ENCODE measurements around the gene FAM83F.
"Not testable (repeated sequence)": the region's sequence is repeated elsewhere in the genome, so short reads cannot be mapped to it uniquely, and the experiment has no call there.

FAM83F gene

DNA sequence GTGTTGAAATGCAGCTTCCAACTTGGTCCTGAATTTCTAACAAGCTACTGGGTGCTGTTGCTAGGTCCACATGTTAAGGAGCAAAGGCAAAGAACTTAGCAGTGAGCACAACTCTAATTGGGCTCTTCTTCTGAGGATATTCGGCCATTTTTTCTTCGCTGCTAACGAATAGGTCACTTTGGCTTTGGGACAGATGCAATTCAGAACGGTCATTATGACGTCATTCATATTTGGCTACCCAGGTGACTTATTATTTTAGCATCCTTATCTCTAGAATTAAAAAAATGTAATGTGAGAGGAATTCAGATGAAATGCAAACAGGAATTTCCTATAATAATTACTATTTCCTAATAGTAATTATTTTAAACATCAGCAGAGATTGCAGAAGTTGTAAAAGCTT lies 20.7 kb upstream of the FAM83F start:
- Mint-ChIP-seq H3K36me3 (ENCODE audit: low read depth) (peaks cover 72% of the 10 kb centered on the region), H3K27ac (no peak overlapping the region), H3K4me3 (no peak overlapping the region), H3K4me1 (ENCODE audit: low read depth) (no peaks in the 10 kb centered on the region), H3K27me3 (ENCODE audit: low read depth) (no peaks in the 10 kb centered on the region), H3K9me3 (no peaks in the 10 kb centered on the region)
- no peak for DNase-seq (ENCODE audit: low spot score)

DNA sequence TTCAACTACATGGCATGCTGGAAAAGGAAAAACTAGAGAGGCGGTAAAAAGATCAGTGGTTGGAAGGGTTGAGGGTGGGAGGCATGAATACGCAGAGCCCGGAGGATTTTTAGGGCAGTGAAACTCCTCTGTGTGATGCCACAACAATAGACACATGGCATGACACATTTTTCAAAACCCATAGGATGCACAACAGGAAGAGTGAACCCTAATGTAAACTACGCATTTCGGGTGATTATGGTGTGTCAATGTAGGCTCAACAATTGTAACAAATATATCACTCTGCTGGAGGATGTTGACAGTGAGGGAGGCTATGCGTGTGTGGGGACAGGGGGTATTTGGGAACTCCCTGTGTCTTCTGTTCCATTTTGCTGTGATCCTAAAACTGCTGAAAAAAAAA lies 15.7 kb upstream of the FAM83F start:
- H3K27ac Mint-ChIP-seq = no peak overlapping the region
- peaks cover 30% of the 10 kb centered on the region for H3K36me3 Mint-ChIP-seq (ENCODE audit: low read depth)
- no peaks in the 10 kb centered on the region for H3K27me3 Mint-ChIP-seq (ENCODE audit: low read depth)
- no peak overlapping the region for H3K4me3 Mint-ChIP-seq
- H3K9me3 Mint-ChIP-seq = no peaks in the 10 kb centered on the region
- peaks cover 7% of the 10 kb centered on the region for H3K4me1 Mint-ChIP-seq (ENCODE audit: low read depth)
- DNase-seq (ENCODE audit: low spot score) = no peak

DNA sequence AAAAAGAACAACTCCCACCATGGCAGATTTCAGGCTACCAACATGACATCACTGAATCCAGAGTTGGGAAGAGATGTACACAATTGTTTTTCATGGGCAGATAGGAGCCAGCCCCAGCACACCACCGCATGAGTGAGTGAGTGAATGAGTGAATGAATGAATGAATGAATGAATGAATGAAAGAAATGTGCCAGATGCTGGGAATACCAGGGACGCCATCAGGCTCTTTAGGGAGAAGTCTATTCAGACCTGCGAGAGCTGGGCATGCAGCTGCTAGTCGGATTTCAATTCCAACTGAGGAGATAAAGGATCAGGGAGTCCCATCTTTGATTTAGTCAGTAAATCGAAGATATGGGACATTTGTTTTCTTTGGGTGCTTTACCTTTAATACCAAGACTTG lies 15.3 kb upstream of the FAM83F start:
- no peaks in the 10 kb centered on the region for H3K27me3 Mint-ChIP-seq (ENCODE audit: low read depth)
- peaks cover 31% of the 10 kb centered on the region for H3K36me3 Mint-ChIP-seq (ENCODE audit: low read depth)
- H3K4me3 Mint-ChIP-seq = no peak overlapping the region
- DNase-seq (ENCODE audit: low spot score) = no peak
- H3K9me3 Mint-ChIP-seq = no peaks in the 10 kb centered on the region
- H3K4me1 Mint-ChIP-seq (ENCODE audit: low read depth) = peaks cover 7% of the 10 kb centered on the region
- H3K27ac Mint-ChIP-seq = peak overlapping the region; percentile 22

GRCh38 chr22:39980596-39980995 lies 14.2 kb upstream of the FAM83F start:
- H3K27me3 Mint-ChIP-seq (ENCODE audit: low read depth) = no peaks in the 10 kb centered on the region
- no peaks in the 10 kb centered on the region for H3K9me3 Mint-ChIP-seq
- H3K4me1 Mint-ChIP-seq (ENCODE audit: low read depth) = peaks cover 9% of the 10 kb centered on the region
- H3K36me3 Mint-ChIP-seq (ENCODE audit: low read depth) = peaks cover 23% of the 10 kb centered on the region
- no peak overlapping the region for H3K27ac Mint-ChIP-seq
- H3K4me3 Mint-ChIP-seq = no peak overlapping the region
- DNase-seq (ENCODE audit: low spot score) = no peak

DNA sequence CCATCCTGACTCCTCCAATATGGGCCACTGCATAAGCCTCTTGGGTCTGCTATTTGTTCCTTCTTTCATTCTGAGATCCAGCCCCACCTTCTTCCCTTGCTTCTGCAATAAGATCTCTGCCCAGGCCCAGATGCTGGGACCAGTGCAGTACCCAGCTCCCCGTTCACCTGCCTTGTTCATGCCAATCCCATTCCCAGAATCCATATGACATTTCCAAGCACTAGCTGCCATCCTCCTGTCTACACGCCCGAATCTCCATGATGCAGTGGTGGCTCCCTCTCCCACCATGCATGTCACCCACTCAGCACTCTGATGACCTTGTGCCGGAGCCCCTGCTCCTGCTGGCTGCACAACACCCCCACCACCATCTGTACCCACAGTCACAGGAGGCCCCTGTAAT lies 11.4 kb upstream of the FAM83F start:
- peaks cover 2% of the 10 kb centered on the region for H3K36me3 Mint-ChIP-seq (ENCODE audit: low read depth)
- H3K4me1 Mint-ChIP-seq (ENCODE audit: low read depth) = peaks cover 15% of the 10 kb centered on the region
- no peak overlapping the region for H3K4me3 Mint-ChIP-seq
- no peak for DNase-seq (ENCODE audit: low spot score)
- H3K27me3 Mint-ChIP-seq (ENCODE audit: low read depth) = no peaks in the 10 kb centered on the region
- H3K9me3 Mint-ChIP-seq = no peaks in the 10 kb centered on the region
- H3K27ac Mint-ChIP-seq = peak overlapping the region; percentile 6

GRCh38 chr22:39984006-39984405 lies 10.7 kb upstream of the FAM83F start:
- peaks cover 18% of the 10 kb centered on the region for H3K4me1 Mint-ChIP-seq (ENCODE audit: low read depth)
- no peaks in the 10 kb centered on the region for H3K9me3 Mint-ChIP-seq
- peaks cover 2% of the 10 kb centered on the region for H3K36me3 Mint-ChIP-seq (ENCODE audit: low read depth)
- H3K4me3 Mint-ChIP-seq = no peak overlapping the region
- peaks cover 4% of the 10 kb centered on the region for H3K27me3 Mint-ChIP-seq (ENCODE audit: low read depth)
- H3K27ac Mint-ChIP-seq = no peak overlapping the region
- DNase-seq (ENCODE audit: low spot score) = no peak

DNA sequence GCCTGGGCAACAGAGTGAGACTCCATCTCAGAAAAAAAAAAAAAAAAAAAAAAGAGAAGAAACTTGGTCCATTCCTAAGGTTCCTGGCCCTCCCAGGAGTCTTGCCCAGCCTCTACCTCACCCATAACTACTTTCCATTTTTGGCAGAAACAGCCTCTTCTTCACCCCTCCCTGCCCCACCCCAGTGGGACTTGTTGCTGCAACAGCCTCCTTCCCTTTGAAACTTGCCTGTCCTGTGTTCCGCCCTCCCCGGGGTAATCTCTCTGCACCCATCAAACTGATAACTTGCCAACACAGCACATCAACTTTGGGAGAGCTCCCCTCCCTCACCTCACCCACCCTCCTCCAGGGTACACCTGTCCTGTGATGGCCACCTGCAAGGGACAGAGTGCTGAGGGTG lies 10.0 kb upstream of the FAM83F start:
- H3K9me3 Mint-ChIP-seq = no peaks in the 10 kb centered on the region
- DNase-seq (ENCODE audit: low spot score) = no peak
- H3K27ac Mint-ChIP-seq = no peak overlapping the region
- H3K4me3 Mint-ChIP-seq = no peak overlapping the region
- peaks cover 16% of the 10 kb centered on the region for H3K4me1 Mint-ChIP-seq (ENCODE audit: low read depth)
- H3K36me3 Mint-ChIP-seq (ENCODE audit: low read depth) = peaks cover 2% of the 10 kb centered on the region
- peaks cover 8% of the 10 kb centered on the region for H3K27me3 Mint-ChIP-seq (ENCODE audit: low read depth)

DNA sequence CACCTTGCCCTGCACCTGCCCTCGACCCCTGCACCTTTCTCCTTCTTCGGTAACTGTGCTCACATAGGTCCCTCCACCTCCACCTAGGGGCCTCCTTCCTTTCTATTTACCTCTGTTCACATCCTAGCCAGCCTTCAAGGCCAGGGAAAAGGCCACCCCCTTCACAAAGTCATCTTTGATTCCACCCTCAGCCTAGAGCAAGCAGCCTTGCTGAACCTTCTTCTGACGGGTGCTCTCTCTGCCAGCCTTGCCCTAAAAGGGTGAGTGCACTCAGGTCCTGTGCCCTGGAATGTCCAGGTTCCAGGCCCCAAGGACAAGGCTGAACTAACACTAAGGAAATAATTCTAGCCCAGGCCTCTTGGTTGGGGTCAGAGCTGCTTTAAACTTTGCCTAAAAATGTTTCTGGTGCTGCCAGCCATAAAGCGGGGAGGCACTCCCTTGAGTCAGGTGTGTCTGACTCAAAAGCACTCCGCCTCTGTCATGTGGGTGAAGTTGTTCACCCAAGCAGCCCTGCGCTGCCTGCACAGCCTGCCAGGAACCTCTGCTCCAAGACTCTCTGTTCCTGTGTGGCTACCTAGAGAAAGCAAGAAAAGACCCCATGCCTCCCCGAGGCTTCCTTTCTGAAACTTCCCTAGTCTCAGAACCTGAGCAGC lies 9.2 kb upstream of the FAM83F start:
- Mint-ChIP-seq H3K9me3 (no peaks in the 10 kb centered on the region), H3K36me3 (ENCODE audit: low read depth) (peaks cover 2% of the 10 kb centered on the region), H3K4me3 (no peak overlapping the region), H3K4me1 (ENCODE audit: low read depth) (peaks cover 12% of the 10 kb centered on the region), H3K27me3 (ENCODE audit: low read depth) (peaks cover 8% of the 10 kb centered on the region), H3K27ac (no peak overlapping the region)
- no peak for DNase-seq (ENCODE audit: low spot score)

DNA sequence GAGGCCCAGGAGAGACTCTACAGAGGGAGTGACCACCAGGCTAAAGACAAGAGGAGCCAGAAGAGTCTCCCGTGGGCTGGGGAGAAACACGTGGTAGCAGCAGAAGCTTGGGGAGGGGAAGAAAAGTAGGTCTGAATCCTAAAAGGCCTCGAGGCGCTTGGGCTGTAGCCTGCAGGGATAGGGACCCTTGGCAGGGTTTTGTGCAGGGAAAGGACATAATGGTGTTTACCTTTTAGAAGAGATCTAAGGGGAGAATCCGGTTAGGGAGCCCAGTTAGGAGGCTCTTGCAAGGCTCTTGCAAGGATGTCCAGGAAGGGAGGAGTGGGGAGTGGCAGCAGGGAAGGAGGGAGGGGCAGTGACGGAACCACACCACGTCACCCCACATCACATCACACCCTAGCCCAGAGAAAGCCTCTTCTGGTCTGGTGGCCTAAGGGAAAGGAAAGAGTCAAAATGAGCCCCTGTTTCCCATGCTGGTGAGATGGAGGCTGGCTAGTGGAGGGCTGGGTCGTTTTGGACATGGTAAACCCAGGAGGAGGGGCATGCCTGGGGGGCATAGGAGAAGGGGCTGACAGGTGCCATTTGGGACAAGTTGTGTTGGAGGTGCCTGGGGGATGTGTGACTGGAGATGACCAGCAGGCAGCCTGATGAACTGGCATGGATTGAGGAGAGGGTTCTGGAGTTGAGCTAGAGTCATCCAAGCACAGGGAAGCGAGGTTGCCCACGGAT lies 6.2 kb upstream of the FAM83F start:
- no peak overlapping the region for H3K4me3 Mint-ChIP-seq
- H3K27ac Mint-ChIP-seq = no peak overlapping the region
- H3K36me3 Mint-ChIP-seq (ENCODE audit: low read depth) = peaks cover 2% of the 10 kb centered on the region

DNA sequence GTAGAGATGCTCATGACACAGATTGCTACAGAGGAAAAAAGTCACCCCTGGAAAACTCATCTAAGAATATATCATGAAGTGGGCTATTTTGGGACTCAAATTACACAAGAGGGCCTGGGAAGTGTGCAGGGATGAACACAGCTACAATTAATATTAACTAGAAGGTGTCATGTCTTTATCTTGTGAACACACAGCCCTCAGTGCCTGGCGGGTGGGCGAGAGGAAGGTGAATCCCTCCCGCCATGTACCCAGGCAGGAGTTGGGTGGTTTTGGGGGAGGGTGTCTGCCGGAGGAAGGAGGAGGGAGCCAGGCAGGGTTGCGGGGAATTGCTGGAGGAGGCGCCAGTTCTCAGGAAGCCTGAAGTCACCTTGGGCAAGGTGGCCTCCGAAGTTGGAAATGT lies 5.1 kb upstream of the FAM83F start:
- Mint-ChIP-seq H3K36me3 (ENCODE audit: low read depth) (peaks cover 1% of the 10 kb centered on the region), H3K27me3 (ENCODE audit: low read depth) (peaks cover 30% of the 10 kb centered on the region), H3K9me3 (no peaks in the 10 kb centered on the region), H3K4me1 (ENCODE audit: low read depth) (peaks cover 17% of the 10 kb centered on the region), H3K4me3 (no peak overlapping the region), H3K27ac (no peak overlapping the region)
- DNase-seq (ENCODE audit: low spot score) = no peak

More for the DNA sequence above, 6.2 kb upstream of the FAM83F start:
- H3K9me3 Mint-ChIP-seq = no peaks in the 10 kb centered on the region
- DNase-seq (ENCODE audit: low spot score) = no peak
- peaks cover 22% of the 10 kb centered on the region for H3K27me3 Mint-ChIP-seq (ENCODE audit: low read depth)
- peaks cover 12% of the 10 kb centered on the region for H3K4me1 Mint-ChIP-seq (ENCODE audit: low read depth)

GRCh38 chr22:39990686-39991085 lies 4.1 kb upstream of the FAM83F start:
- H3K27ac Mint-ChIP-seq = no peak overlapping the region
- H3K27me3 Mint-ChIP-seq (ENCODE audit: low read depth) = peaks cover 30% of the 10 kb centered on the region
- no peak for DNase-seq (ENCODE audit: low spot score)
- no peaks in the 10 kb centered on the region for H3K9me3 Mint-ChIP-seq
- peaks cover 15% of the 10 kb centered on the region for H3K4me1 Mint-ChIP-seq (ENCODE audit: low read depth)
- H3K36me3 Mint-ChIP-seq (ENCODE audit: low read depth) = peaks cover 1% of the 10 kb centered on the region
- no peak overlapping the region for H3K4me3 Mint-ChIP-seq

- no peak for DNase-seq (ENCODE audit: low spot score)
- H3K36me3 Mint-ChIP-seq (ENCODE audit: low read depth) = peaks cover 1% of the 10 kb centered on the region
- H3K4me3 Mint-ChIP-seq = no peak overlapping the region
- no peaks in the 10 kb centered on the region for H3K9me3 Mint-ChIP-seq
- H3K27ac Mint-ChIP-seq = no peak overlapping the region
- H3K27me3 Mint-ChIP-seq (ENCODE audit: low read depth) = peaks cover 37% of the 10 kb centered on the region
- peaks cover 11% of the 10 kb centered on the region for H3K4me1 Mint-ChIP-seq (ENCODE audit: low read depth)
These were observed 3.4 kb upstream of the FAM83F start for GRCh38 chr22:39991159-39991860.

DNA sequence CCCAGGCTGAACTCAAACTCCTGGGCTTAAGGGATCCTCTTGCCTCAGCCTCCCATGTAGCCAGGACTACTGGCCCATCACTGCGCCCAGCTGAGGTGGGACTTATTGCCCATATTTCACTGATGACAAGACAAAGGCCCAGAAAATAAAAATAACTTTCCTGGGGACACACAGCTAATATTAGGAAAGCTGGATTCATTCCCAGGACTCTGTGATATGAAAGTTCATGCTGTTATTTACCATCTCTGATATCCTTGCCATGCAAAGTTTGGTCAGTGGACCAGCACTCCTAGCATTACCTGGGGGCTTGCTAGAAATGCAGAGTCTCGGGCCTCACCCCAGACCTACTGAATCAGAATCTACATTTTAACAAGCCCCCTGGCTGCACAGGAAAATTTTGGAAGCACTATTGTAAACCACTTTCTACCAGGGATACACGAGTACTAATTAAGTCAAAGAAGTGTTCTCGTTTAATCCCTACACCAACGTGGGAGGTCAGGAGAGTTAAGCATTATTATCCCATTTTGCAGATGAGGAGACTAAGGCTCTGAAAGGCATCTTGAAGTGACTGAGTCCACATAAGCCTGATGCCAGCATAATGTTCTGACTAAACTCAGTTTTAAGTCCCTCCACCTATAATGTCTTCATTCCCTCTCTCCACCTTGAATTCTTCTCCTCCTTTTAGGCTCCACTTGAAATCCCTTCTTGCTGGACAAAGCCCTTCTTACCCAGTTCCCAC lies 2.5 kb upstream of the FAM83F start:
- no peak overlapping the region for H3K4me3 Mint-ChIP-seq
- no peak for DNase-seq (ENCODE audit: low spot score)
- peaks cover 9% of the 10 kb centered on the region for H3K4me1 Mint-ChIP-seq (ENCODE audit: low read depth)
- H3K27me3 Mint-ChIP-seq (ENCODE audit: low read depth) = peaks cover 43% of the 10 kb centered on the region
- H3K27ac Mint-ChIP-seq = no peak overlapping the region
- H3K36me3 Mint-ChIP-seq (ENCODE audit: low read depth) = peaks cover 1% of the 10 kb centered on the region
- no peaks in the 10 kb centered on the region for H3K9me3 Mint-ChIP-seq

GRCh38 chr22:39992894-39993293 lies 1.9 kb upstream of the FAM83F start:
- H3K27me3 Mint-ChIP-seq (ENCODE audit: low read depth) = peaks cover 46% of the 10 kb centered on the region
- H3K36me3 Mint-ChIP-seq (ENCODE audit: low read depth); DNase-seq (ENCODE audit: low spot score); H3K4me1 Mint-ChIP-seq (ENCODE audit: low read depth); H3K4me3 Mint-ChIP-seq; H3K9me3 Mint-ChIP-seq; H3K27ac Mint-ChIP-seq: not testable (repeated sequence)
